HCT116 (cell line): ENCODE measurements around the gene SYT9. TPM values are rescaled to one million over a fixed set of nuclear protein-coding genes. Genes with fewer than 3 reads are reported as not detected.

Experiments used
- ATAC-seq: fragments of 200-7000 bp; cut with Tn5 transposase; 2 replicates; pipeline ENCODE4 v1.9.1; 2020; ENCODE audit warnings: mild to moderate bottlenecking, moderate library complexity
- BruUV-seq: library from RNA; stranded (reverse); fragments of 400-500 nt; replicated peaks from 2 replicates; lab custom pipeline; 2021; lab: Mats Ljungman, UMichigan
- CTCF ChIA-PET: fragments of 300-600 bp; sonication (Branson Sonifier 250); formaldehyde crosslinking; loops from one replicate; lab custom pipeline; 2021; ENCODE audit warnings: antibody characterized with exemption; lab: Charles Lee
- POLR2A ChIA-PET: fragments of 300-600, 350-600 bp; sonication (Branson Sonifier 250); formaldehyde crosslinking; loops from one replicate; lab custom pipeline; 2021; ENCODE audit warnings: antibody characterized with exemption; lab: Charles Lee
- RAD21 ChIA-PET, 2 experiments: fragments of 300-600 bp; sonication (Branson Sonifier 250); formaldehyde crosslinking; loops; one replicate each; lab custom pipeline; 2023; ENCODE audit warnings: low total read pairs in 2 of 2; ENCODE audit not compliant: uncharacterized antibody in 2 of 2, unreplicated experiment in 2 of 2, low non-redundant PET in 1 of 2; lab: Charles Lee
- DNase-seq: peaks from one replicate; pipeline ENCODE4 v3.0.0-alpha.2; 2010; ENCODE audit warnings: low read depth, low spot score
- H2AFZ ChIP-seq: fragments of 200-600 bp; shearing (Covaris generic), sonication (generic); 2 replicates; pipeline ENCODE4 v1.6.1; 2017; ENCODE audit warnings: low read depth, mixed run types, mixed read lengths, antibody characterized with exemption, low read length; ENCODE audit not compliant: poor library complexity, severe bottlenecking
- H3K27ac ChIP-seq: 2 replicates; pipeline ENCODE4 v1.5.1; 2012; ENCODE audit warnings: low read depth, low read length
- H3K27me3 ChIP-seq: fragments of 200-600 bp; sonication (generic); 2 replicates; pipeline ENCODE4 v1.6.1; 2016; ENCODE audit warnings: mixed run types, low read length, mixed read lengths; ENCODE audit not compliant: insufficient read depth
- H3K36me3 ChIP-seq, 2 experiments: fragments of 200-500 bp in 1 of 2; fragments of 200-600 bp in 1 of 2; sonication (Bioruptor generic) in 1 of 2; sonication (generic) in 1 of 2; 2 replicates each; pipeline versions ENCODE4 v1.5.1 to v1.6.1; 2014 to 2016; ENCODE audit warnings: low read length in 2 of 2, inconsistent platforms in 1 of 2, mixed read lengths in 1 of 2, mixed run types in 1 of 2; ENCODE audit not compliant: insufficient read depth in 2 of 2, control insufficient read depth in 1 of 2
- H3K4me1 ChIP-seq, 2 experiments: fragments of 200-600 bp in 1 of 2; sonication (generic) in 1 of 2; 2 replicates each; pipeline versions ENCODE4 v1.5.1 to v1.6.1; 2012 to 2017; ENCODE audit warnings: low read length in 2 of 2, inconsistent platforms in 1 of 2, mild to moderate bottlenecking in 1 of 2, mixed read lengths in 1 of 2, mixed run types in 1 of 2, moderate library complexity in 1 of 2; ENCODE audit not compliant: insufficient read depth in 2 of 2, control insufficient read depth in 1 of 2
- H3K4me2 ChIP-seq: fragments of 200-600 bp; sonication (generic); 2 replicates; pipeline ENCODE4 v1.6.1; 2017; ENCODE audit warnings: mixed run types, low read length, mixed read lengths
- H3K4me3 ChIP-seq, 2 experiments: fragments of 200-600 bp in 1 of 2; sonication (generic) in 1 of 2; replicated peaks in 1 of 2; 2 replicates each; pipeline ENCODE4 v1.5.1; 2011 to 2016; ENCODE audit warnings: low read length in 2 of 2, control low read depth in 1 of 2, low read depth in 1 of 2, mild to moderate bottlenecking in 1 of 2, mixed read lengths in 1 of 2, mixed run types in 1 of 2
- H3K79me2 ChIP-seq: fragments of 200-600 bp; sonication (generic); 2 replicates; pipeline ENCODE4 v1.6.1; 2017; ENCODE audit warnings: mild to moderate bottlenecking, mixed run types, low read length, moderate library complexity, mixed read lengths; ENCODE audit not compliant: insufficient read depth
- H3K9ac ChIP-seq: fragments of 200-600 bp; sonication (generic); 2 replicates; pipeline ENCODE4 v1.6.1; 2016; ENCODE audit warnings: low read length, mixed read lengths
- H3K9me2 ChIP-seq: fragments of 200-600 bp; sonication (generic), shearing (Covaris generic); 2 replicates; pipeline ENCODE4 v1.6.1; 2017; ENCODE audit warnings: mixed run types, mild to moderate bottlenecking, moderate library complexity; ENCODE audit not compliant: insufficient read depth
- H3K9me3 ChIP-seq, 2 experiments: fragments of 200-500 bp in 1 of 2; fragments of 200-600 bp in 1 of 2; sonication (Bioruptor generic) in 1 of 2; sonication (generic) in 1 of 2; 2 replicates each; pipeline ENCODE4 v1.6.1; 2014 to 2017; ENCODE audit warnings: low read length in 2 of 2, mixed read lengths in 2 of 2, inconsistent platforms in 1 of 2, low read depth in 1 of 2, mild to moderate bottlenecking in 1 of 2, mixed run types in 1 of 2, moderate library complexity in 1 of 2; ENCODE audit not compliant: control insufficient read depth in 1 of 2, insufficient read depth in 1 of 2
- H4K20me1 ChIP-seq: fragments of 200-600 bp; sonication (generic), shearing (Covaris generic); 2 replicates; pipeline ENCODE4 v1.6.1; 2017; ENCODE audit warnings: mixed run types, mild to moderate bottlenecking, moderate library complexity; ENCODE audit not compliant: insufficient read depth
- CBX3 ChIP-seq: IDR thresholded peaks from 2 replicates; pipeline ENCODE4 v1.6.1; 2012; ENCODE audit warnings: low read depth
- CEBPB ChIP-seq: IDR thresholded peaks from 2 replicates; pipeline ENCODE4 v1.6.1; 2012; ENCODE audit warnings: low read depth
- ELF1 ChIP-seq: IDR thresholded peaks from 2 replicates; pipeline ENCODE4 v1.6.1; 2012; ENCODE audit warnings: low read depth, borderline replicate concordance
- EZH2 ChIP-seq: fragments of 200-600 bp; sonication (generic); IDR thresholded peaks from 2 replicates; pipeline ENCODE4 v1.6.1; 2017; ENCODE audit warnings: antibody characterized with exemption, mixed run types
- EZH2phosphoT487 ChIP-seq: fragments of 200-600 bp; IDR thresholded peaks from 2 replicates; pipeline ENCODE4 v1.6.1; 2018; ENCODE audit warnings: antibody characterized with exemption, borderline replicate concordance
- JUND ChIP-seq: IDR thresholded peaks from 2 replicates; pipeline ENCODE4 v1.6.1; 2012
- MAX ChIP-seq: IDR thresholded peaks from 2 replicates; pipeline ENCODE4 v1.6.1; 2012
- POLR2A ChIP-seq: IDR thresholded peaks from 2 replicates; pipeline ENCODE4 v1.7.0; 2011; ENCODE audit warnings: borderline replicate concordance; ENCODE audit not compliant: insufficient read depth, insufficient read length; ENCODE audit errors: extremely low read depth
- RAD21 ChIP-seq: IDR thresholded peaks from 2 replicates; pipeline ENCODE4 v1.6.1; 2012; ENCODE audit warnings: low read depth, mild to moderate bottlenecking
- REST ChIP-seq: IDR thresholded peaks from 2 replicates; pipeline ENCODE4 v1.6.1; 2012; ENCODE audit warnings: low read depth
- SIN3A ChIP-seq: IDR thresholded peaks from 2 replicates; pipeline ENCODE4 v1.6.1; 2012; ENCODE audit warnings: low read depth
- SRF ChIP-seq: IDR thresholded peaks from 2 replicates; pipeline ENCODE4 v1.6.1; 2012; ENCODE audit warnings: low read depth
- TCF7L2 ChIP-seq: IDR thresholded peaks from 2 replicates; pipeline ENCODE4 v1.7.0; 2011; ENCODE audit warnings: borderline replicate concordance, inconsistent platforms; ENCODE audit not compliant: insufficient read depth, insufficient read length; ENCODE audit errors: extremely low read depth
- ZBTB33 ChIP-seq: IDR thresholded peaks from 2 replicates; pipeline ENCODE4 v1.6.1; 2011; ENCODE audit warnings: mild to moderate bottlenecking, low read length, moderate library complexity; ENCODE audit not compliant: insufficient replicate concordance; ENCODE audit errors: extremely low read depth
- ZFX ChIP-seq: fragments of 450-650 bp; IDR thresholded peaks from 2 replicates; pipeline ENCODE4 v1.6.1; 2017
- ZNF274 ChIP-seq: fragments of 200-500 bp; sonication (Bioruptor generic); IDR thresholded peaks from 2 replicates; pipeline ENCODE4 v1.6.1; 2014; ENCODE audit warnings: mild to moderate bottlenecking, low read depth, low read length, inconsistent platforms
- intact Hi-C: fragments of 100-400 bp; cut with micrococcal nuclease; formaldehyde crosslinking; loops from 2 replicates; pipeline ENCODE4 v1.10.0; 2022
- total RNA-seq: library from RNA; stranded (reverse); gene quantifications from one replicate; pipeline ENCODE4 v1.2.1, GENCODE V29; 2021; ENCODE audit not compliant: unreplicated experiment

Gene SYT9
- total RNA-seq, 1 experiment from 2014 or later, result not detected

GRCh38 chr11:7449841-7450214, 198.1 kb downstream of the SYT9 start (continued):
- no peak for TF ChIP-seq ZNF274
- TF ChIP-seq, all 23 proteins: peak for 0

- Histone ChIP-seq H2AFZ (no peak overlapping the region), H4K20me1 (no peaks in the 10 kb centered on the region), H3K9me3 (no peaks in the 10 kb centered on the region), H3K4me2 (no peak overlapping the region), H3K9ac (no peak overlapping the region), H3K79me2 (no peaks in the 10 kb centered on the region), H3K4me1 (no peaks in the 10 kb centered on the region; a peak in 1 of 4 replicates), H3K27ac (no peak overlapping the region), H3K36me3 (no peaks in the 10 kb centered on the region), H3K4me3 (no peak overlapping the region), H3K27me3 (peaks cover 33% of the 10 kb centered on the region; the same call in 1 of the 2 replicates), H3K9me2 (no peaks in the 10 kb centered on the region)
- intact Hi-C loops, result no loop called here
- no peak for DNase-seq
- RAD21 ChIA-PET, result no interaction called here
- BruUV-seq, result no TSS peak
- no peak for ATAC-seq
- CTCF ChIA-PET, result no interaction called here
- TF ChIP-seq POLR2A, result no peak
- TF ChIP-seq SRF, result no peak
- TF ChIP-seq ELF1, result no peak
- no peak for TF ChIP-seq TCF7L2
- TF ChIP-seq EZH2phosphoT487, result no peak
- no peak for TF ChIP-seq REST
- TF ChIP-seq JUND, result no peak
- TF ChIP-seq SIN3A, result no peak
- TF ChIP-seq CBX3, result no peak
- no peak for TF ChIP-seq ZFX
- no peak for TF ChIP-seq CEBPB
- no peak for TF ChIP-seq EZH2
- no peak for TF ChIP-seq MAX
- no peak for TF ChIP-seq ZBTB33
- no peak for TF ChIP-seq RAD21
- POLR2A ChIA-PET, result interaction anchor here (1.0 kb wide), 1 partner anchor 9 kb away, joined by 3 read pairs; no protein-coding TSS in a partner anchor
Measured at GRCh38 chr11:7450836-7451235, 199.1 kb downstream of the SYT9 start.
